ENCODE measurements around the gene FBXW11.

Gene FBXW11

DNA sequence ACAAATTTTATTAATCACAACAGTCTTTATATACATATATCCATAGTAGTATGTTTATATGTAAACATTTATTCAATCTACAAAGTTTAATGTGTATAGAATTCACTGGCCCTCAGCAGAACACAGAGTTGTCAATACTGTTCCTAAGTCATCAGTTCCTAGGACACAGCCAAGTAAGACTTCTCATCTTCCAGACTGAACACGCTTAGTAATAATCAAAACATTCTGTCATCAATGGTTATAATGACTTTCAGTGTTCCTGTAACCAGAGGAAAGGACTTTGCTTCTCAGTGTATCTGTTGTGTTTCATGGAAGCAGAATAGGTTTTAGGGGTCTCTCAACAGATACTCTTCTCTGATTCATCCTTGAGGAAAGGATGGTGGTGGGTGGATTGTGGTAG, 138.7 kb downstream of the FBXW11 start:
- DNase-seq (ENCODE audit: low read depth): no peak

DNA sequence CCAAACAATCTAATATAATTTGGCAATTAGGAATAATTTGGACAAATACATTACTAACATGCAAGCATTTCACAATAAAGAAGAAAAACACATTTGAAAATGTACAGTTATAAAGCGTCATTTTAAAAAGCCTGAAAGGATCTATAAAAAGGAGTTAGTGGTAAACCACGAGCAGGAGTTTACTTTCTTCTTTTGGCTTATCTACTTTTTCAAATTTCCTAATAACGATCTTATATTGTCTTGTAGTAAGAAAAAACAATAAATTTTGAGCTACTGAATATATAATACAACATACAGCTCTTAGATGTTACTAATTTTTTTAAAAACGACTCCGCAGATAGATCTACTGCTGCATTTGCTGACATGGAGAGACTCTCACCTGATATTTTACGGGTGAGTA, 141.0 kb downstream of the FBXW11 start:
- no peak for DNase-seq (ENCODE audit: low read depth)

DNA sequence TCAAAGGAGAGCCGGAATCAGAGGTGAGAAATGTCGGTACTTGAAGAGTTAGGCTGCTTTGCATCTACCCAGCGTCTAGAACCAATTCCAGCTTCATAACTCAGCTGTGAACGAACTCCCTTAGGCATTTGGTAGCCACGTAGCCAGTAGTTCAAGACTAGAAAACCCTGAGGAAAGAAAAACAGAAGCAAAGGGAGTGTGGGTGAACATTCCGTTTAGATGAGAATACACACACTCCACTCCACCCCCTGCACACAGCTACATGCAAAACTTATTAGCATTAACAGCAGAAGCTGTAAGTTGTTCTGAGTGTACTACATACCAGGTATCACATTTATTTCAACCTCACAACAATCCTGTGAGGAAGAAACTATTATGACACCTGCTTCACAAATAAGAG, 142.5 kb downstream of the FBXW11 start:
- no peak for DNase-seq (ENCODE audit: low read depth)

DNA sequence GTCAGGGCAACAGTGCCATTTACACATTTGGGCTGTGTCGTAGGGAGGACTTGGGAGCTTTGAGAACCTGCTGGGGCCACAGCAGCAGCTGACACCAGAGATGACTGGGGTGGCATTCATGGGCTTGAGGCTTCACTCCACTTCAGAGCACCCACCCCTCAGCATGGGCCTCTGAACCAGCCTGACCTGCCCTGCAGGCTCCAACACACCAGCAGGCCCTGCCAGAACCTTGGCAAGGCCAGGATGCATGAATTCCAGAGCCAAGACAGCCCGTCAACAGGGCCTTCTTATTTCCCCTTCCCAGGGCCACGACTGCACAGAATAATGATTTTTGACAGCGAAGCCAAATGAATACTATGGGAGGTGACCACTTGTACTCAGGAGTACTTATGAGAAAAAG, 143.8 kb downstream of the FBXW11 start:
- no peak for DNase-seq (ENCODE audit: low read depth)

DNA sequence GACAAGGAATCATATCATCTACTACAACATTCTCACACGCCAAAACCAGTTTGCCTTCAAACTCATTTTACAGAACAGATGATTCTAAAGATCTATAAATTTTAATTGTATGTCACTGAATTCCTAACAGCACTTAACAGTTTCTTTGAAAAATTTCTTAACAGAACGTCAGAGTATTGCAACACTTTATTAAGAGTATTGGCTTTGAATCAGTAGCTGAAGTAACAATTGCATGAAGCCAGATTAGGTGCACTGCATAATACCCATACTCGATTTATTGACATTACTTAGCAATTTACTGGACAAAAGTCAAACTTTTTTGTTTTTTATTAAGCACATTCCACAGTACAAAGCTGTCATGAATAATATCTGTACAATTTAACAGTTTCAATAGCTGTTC, 145.1 kb downstream of the FBXW11 start:
- no peak for DNase-seq (ENCODE audit: low read depth)

DNA sequence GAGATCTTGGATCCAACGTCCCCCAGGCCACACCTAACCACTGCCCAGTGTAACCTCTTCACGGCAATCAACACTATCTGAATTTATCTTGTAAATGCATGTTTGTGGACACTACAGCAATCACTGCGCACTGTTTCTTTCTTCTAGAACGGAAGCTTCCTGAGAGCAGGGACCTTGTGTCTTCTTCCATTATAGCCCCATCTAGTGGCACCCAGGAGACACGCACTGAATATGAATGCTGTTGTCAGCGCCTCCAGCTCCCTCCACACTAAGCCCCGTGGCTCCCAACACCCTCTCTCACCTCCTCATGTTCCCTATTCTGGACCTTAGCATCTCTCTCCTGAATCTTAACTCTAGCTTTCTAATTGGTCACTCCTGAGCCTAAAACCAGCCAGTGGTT, 148.1 kb downstream of the FBXW11 start:
- no peak for DNase-seq (ENCODE audit: low read depth)

DNA sequence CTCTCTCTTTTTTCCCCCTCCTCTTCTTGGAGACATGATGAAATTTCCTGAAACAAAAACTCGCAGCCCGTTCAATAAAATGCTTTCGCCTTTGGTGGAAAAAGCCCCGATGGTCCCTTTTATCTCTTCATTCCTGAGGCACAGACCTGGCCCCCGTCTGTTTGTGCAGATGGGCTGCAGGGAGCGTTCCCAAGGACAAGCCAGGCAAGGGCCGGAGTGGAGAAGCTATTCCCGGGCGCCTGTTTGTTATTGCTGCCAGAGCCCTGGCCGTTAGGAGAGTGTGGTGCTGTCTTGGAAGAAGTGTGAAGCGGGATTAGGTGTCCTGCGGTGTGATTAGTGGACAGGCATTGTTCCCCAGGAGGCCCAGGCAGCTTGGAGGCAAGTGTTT, 149.0 kb downstream of the FBXW11 start:
- DNase-seq (ENCODE audit: low read depth): no peak

DNA sequence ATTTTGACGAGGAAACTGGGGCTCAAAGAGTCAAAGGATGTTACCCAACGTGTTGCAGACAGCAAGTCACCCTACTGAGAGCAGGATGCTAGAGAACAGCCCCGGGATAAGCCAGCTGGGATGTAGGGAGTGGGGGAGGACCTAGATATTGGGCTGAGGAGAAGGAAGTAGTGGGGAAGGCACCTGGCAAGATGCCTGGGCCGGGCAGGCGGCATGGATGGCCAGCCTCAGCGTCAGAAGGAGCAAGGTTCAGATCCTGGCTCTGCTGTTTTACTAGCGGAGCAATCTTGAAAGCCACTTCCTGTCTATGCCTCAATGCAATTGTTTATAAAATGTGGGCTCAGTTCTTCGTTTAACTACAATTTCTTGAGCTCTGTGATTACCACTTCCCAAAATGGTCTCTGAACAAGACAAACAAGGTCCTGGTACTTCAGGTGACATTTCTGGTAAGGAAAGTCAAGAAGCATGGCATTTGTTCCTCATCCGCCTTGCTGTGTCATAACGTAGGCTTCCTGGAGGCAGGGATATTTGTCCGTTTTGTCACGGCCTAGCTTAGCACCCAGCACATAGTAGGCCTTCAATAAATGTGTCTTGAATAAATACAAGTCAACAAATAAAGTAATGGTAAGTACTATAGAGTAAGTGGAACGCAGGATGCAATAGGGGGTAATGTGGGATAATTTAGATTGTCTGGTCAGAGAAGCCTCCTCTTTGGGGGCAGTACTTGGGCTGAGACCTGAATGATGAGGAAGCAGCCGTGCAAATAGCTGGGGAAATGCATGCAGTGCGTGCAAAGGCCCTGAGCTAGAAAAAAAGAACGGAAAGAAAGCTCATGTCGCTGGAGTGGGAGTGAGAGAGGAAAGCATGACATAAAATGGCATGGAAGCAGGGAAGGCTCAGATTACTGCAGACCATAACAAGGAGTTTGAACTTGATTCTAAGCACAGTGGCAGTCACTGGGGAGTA, 150.4 kb downstream of the FBXW11 start:
- DNase-seq (ENCODE audit: low read depth): no peak

DNA sequence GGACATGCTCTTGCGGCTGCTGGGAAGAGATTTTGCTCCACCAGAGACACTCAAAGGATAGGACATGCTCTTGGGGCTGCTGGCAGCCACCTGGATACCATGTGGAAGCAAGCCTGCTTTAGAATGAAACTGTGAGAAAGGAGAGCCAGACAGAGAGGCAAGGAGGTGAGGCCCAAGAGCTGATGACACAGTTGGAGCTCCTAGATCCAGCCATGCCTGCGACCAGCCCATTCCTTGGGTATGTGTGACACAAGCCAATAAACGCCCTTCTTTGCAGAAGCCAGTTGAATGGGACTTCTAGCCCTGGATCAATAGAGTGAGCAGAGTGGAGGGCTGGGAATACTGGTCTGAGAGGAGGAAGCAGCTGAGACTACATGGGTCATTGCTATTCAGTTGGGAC, 151.2 kb downstream of the FBXW11 start:
- no peak for DNase-seq (ENCODE audit: low read depth)

DNA sequence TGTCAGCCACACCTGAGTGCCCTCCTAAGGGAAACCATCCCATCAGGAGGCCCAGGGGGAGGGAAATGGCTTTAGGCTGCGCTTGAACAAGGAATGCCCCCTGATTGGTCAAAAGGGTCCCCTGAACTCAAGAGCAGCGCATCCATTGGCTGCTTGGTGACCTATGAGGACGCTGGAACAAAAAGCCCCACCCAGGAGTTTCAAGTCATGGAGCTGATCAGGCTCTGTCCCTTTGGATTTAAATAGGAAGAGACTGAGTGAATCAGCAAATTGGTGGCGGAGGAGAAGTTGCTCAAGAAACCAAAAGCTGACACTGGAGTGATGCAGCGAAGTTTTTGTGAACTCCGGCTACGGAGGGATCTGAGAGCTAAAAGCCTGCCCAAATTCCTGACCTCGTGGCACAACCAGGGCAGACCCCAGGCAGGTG, 154.2 kb downstream of the FBXW11 start:
- no peak for DNase-seq (ENCODE audit: low read depth)

DNA sequence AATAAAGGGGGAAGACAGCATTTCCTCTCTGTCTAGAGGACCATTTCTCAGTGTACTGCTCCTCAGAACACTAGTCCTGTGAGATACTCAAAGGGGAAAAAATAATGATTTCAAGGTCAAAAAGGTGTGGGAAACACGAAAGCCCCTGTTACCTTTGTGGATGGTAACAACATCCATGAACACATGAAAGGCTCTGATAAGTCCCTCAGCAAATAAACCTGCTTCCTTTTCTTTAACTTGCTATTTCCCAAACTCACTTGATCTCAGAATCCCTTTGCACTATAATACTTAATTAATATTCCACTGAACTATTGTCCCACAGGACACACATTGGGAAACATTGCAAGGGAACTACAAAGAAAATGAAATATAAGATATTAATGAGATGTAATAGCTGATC, 155.2 kb downstream of the FBXW11 start:
- no peak for DNase-seq (ENCODE audit: low read depth)

DNA sequence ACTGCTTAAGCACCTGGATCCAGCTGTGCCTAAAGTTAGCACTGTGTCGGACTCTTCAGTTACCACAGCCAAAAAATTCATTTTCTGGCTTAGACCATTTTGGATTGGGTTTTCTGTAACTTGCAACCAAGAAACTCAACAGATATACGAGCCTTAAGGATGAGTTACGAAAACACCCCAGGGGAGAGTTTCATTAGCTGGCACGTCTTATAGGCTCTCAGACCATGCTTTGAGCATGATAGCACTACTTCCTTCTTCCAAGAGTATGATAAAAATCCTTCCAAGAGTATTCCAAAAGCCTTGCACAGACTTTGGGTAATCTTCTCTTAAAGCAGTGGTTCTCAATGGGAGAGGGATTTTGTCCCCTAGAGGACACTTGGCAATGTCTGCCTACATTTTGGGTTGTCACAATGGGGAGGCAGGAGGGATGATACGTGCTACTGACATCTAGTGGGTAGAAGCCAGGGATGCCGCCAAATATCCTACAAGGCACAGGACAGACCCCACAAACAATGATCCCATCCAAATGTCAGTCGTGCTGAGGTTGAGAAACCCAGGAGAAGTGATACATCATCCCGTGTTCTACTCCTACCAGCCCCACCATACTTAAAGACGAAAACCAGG, 156.0 kb downstream of the FBXW11 start:
- DNase-seq (ENCODE audit: low read depth): no peak

DNA sequence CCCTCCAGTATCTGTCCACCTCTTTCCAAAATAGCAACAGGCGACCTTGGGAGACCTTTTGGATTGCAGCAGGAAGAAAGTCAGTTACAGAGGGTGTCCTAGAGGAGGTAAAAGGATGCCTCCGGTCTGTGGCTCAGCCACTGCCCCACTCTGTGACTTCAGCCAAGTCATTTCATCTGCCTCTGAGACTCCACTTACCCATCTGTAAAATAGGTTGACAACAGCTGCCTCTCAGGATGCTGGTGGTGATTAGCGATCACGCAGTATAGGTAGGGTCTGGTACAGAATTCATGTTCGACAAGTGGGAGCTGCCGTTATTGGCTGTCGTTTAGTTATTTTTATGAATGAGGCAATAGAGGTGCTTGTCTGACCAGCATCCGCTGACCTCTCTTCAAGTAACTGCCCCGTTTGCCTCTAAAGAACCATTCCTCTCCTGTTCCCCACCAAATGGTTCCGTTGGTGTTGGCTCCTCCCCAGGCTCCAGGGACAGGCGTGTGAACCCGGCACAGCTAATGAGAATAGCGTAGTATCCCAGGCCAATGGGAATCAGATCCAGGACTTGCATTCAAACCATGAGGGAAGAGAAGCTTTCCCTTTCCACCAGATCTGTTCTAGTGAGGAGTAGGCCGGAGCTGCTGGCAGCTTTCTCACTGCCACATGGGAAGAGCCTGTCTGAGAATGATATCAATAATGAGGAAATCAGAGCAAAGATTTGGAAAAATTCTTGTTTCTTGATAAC, 156.7 kb downstream of the FBXW11 start:
- no peak for DNase-seq (ENCODE audit: low read depth)

DNA sequence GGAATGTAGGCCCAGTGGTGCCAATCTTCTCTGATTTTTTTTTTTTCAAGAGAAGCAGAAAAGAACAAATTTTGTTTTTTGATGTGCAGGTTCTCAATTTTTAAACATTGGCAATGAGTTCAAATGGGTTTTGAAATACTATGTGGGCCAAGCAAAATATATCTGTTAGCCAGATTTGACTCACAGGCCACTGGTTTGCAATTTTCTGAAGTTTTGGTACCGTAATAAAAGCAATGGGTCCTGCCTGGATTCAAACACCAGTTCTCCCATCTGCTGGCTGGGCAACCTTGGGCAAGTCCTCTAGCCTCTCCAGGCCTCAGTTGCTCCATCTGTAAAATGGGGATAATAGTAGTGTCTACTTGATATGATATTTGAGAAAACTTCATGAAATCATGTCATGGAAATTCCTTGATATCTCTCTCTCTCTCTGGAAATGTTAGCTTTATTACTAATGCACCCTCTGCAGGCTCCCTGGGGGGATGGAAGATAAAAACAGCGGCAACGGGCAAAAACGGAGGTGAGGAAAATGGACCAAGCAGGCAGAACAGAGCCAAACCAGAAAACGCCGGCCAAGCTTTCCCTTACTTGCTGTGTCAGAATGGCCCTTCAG, 157.4 kb downstream of the FBXW11 start:
- no peak for DNase-seq (ENCODE audit: low read depth)

DNA sequence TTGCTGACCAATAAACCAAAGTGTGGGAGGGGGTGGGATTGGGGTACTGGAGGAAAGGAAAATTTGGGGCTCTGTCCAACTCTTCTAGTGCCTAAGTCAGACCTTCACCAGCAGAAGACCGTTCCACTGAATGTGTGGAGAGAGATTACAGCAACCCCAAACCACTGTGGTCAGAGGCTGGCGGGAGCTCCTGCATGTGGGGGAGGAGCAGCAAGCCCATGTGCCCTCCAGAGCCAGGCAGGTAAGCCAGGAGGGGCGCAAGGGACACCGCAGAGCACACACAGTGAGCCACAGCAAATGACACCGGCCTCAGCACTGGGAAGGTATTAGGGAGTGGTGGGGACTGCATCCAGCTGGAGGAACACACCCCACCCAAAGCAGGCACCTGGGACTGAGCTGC, 158.0 kb downstream of the FBXW11 start:
- no peak for DNase-seq (ENCODE audit: low read depth)

DNA sequence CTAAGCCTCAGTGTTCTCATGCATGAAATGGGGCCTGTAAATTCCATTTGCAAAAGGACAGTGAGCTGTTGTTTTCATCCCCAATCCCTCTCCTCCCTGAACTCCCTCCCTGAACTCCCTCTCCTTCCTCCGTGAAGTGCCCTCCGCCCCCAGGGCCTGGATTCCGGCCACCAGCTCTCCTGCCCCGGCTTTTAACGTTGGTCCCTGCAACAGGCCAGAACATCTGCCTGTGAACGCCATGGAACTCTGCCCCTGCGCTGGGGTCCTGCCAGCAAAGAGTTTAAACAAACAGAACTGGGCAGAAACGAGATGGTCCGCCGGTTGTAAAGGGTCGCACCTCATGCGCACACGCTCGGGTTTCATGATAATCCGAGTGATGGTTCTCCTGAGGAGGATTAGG, 158.4 kb downstream of the FBXW11 start:
- DNase-seq (ENCODE audit: low read depth): no peak

DNA sequence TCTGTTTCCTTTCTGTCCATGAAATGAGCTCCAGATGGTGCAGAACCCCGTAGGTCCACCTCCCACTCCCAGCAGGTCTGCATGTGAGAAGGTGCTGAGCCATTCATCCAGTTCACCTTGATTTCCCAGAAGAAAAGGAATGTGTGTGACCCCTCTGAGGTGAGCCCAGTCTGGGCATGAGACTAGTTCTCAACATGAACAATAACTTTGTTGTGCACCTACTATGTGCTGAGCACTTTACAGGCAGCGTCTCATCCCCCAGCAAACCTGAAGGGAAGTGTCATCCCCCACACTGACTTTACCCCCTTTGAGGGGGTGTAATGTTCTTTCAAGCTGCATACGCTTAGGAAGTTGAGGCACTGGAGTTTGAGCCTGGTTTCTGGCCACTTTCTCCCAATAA, 159.4 kb downstream of the FBXW11 start:
- no peak for DNase-seq (ENCODE audit: low read depth)

DNA sequence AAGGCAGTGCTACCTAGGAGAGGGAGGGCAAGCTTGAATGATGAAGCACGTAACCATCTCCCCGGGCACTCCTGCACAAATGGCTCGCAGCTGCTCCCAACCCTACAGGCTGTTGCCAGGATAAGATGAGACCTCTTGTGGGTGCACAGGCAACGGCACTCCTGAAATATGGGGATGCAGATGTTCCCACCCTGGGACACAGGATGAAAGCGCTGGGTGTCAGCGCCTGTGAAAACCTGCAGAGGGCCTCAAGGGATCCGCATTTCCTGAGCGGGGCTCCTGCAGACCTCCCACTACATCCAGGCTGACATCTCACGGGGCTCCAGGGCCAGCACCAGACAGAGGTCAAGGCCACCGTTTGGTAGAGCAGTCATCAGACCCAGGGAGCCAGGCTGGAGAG, 160.1 kb downstream of the FBXW11 start:
- DNase-seq (ENCODE audit: low read depth): no peak

DNA sequence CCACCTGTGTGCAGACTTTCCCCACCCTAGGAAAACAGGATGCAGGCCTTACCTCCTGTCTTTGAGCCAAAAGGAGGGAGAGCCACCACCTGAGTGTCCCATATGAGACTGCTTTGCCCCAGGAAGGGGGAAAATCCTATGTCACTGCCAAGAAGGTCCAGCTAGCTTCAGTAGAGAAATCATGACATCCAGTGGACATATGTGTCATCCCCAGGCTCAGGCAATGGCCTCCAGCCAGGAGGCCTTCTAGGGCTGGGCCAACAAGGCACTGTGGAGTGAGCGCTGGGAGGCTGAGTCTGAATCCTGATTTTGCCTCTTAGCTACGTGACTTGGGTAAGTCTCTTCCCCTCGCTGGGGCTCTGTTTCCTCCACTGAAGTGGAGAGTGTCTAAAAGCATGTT, 160.6 kb downstream of the FBXW11 start:
- DNase-seq (ENCODE audit: low read depth): no peak

DNA sequence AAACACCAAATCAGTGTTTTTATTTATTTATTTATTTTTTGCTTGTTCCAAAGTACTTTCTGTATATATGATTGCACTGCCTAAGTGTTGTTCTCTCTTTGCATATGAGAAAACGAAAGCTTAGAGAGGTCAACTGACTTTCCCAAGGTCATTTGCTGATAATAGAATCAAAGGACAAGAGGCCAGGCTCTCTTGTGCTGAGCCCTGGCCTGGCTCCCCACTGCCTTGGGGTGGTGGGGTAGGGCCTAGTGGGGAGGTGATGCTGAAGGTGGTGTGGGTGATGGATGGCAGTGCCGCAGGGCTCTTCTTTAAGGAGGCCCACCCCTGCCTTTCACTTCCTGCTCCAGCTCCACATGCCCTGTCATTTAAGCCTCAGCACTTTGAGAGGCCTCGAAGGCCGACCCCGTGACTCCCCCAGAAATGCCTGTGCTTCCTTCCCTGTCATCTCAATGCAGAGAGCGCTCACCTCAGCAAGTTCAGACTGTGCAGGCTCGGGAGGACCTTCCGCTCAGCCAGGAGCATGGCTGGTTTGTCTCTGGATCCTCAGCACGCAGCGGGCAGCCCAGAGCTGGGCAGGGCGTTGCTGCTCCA, 161.3 kb downstream of the FBXW11 start:
- no peak for DNase-seq (ENCODE audit: low read depth)

DNA sequence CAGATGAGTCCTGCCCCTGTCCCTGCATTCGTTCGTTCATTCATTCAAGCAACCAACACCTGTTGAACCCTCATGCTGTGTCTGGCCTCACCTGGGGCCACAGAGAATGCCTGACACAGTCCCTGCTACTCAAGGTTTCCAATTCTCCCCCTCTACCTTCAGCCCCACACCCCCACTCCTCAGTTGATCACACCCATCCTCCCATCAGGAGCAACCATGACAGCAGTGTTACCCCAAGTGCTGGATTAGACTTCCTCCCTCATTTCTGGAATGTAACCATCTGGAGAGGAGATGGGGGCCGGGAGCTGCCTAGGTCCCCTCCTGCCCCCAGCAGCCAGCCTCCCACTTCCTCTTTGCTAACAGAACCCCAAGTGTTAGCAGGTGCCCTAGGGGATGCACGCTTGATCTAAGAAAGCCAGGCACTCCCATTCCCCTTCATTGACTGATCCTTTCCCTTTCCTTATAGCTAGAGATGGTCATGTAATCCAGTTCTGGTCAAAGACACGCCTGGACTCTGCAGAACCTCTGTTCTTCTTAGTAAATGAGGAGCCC, 163.6 kb downstream of the FBXW11 start:
- DNase-seq (ENCODE audit: low read depth): no peak
